Measurements from ENCODE around the gene GPC3.
A peak's percentile ranks its signal among the peaks of the same experiment; 100 is the strongest.

Gene GPC3

DNA sequence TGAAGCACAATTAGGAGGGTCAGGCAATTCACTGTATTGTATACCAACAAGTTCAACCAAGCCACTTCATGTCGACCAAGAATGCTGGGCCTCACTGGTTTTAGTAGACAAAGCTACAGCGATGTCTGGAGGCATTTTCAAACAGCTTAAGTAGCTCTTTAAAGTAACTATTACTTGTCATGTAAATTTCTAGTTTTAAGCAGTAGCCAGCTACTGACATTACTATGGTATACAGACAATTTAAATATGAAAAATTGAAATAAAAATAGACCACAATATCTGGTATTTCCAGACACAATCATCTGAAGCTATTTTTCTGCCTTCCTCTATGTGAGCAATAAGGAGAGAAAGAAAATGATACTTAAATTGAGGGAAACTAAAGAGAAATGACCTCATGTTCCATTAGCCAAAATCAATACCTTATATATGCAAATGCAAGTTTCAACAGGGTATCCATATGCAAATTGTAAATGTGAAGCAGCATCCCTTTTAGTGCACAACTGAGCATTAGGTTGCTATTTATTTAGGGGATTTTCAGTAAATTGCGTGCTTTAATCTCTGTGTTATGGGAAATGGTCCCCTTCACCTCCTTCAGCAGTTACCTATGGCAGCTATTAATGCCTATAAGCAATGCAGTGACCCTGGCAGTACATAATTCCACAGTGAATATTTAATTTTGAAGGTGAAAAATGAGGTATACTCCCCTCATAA, 119.5 kb downstream of the GPC3 start:
- DNase-seq (ENCODE audit: low read depth, low spot score), result no peak
- no peak overlapping the region for H3K4me3 ChIP-seq (ENCODE audit: low read length)

- no peak overlapping the region for H3K4me3 ChIP-seq (ENCODE audit: low read length)
- no peak for DNase-seq (ENCODE audit: low read depth, low spot score)
Observed at GRCh38 chrX:133864236-133864635, 121.2 kb downstream of the GPC3 start.

DNA sequence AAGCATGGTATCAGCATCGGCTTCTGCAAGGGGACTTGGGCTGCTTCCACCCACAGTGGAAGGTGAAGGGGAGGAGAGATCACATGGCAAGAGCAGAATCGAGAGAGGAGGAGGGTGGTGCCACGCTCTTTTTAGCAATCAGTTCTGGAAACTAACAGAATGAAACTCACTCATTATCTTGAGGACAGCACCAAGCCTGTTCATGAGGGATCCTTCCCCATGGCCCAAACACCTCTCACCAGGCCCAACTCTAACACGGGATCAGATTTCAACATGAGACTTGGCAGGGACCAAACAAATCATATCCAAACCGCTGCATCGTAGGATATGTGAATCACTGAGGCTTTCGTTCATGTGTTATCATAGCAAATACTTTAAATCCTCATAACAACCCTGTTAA, 125.5 kb downstream of the GPC3 start:
- no peak for DNase-seq (ENCODE audit: low read depth, low spot score)

DNA sequence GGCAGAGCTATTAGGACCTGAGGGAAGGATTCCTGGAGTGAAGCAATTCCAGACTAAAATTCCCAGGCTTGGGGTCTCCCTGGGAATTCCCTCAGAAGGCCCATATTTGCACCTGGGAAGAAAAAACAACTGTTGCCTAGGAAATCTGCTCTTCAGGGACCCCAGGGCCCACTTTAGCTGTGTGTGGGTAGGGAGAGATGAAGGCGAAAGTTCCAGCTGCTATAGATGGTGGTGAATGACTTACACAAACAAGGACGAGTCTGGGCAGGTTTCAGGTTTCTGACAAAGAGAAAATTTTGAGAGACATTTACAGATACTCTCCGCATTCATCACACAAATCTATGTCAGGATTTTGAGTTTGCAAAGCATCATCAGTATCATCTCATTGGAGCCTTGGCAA, 126.1 kb downstream of the GPC3 start:
- no peak for DNase-seq (ENCODE audit: low read depth, low spot score)

More for the DNA sequence above, 125.5 kb downstream of the GPC3 start:
- H3K4me3 ChIP-seq (ENCODE audit: low read length), result no peak overlapping the region

DNA sequence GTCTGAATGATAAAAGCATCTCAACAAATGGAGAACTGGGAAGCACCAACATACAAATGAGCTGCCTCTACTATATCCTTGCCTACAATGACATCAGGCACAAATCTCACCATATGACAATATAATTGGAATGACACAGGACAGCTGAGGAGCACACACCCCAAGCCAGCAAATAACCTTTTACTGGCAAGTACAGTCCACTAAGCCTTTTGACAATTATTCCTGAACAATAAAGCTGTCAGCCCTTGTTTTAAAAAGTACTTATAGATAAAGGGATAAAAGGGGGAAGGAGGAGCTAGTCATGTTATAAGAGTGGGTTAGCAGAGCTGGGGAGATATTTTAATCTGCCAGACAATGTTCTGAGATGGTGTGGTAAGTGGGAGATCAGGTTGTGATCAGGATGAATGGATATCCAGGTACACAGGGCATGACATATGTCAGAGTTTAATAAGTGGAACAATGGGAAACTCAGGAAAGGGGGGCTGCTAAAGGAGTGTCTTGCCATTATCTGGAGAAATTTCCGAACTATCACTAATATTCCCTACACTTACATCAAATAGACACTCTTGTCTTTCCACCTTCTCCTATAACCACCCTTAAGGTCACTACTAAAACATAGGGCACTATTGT, 127.6 kb downstream of the GPC3 start:
- DNase-seq (ENCODE audit: low read depth, low spot score), result no peak
- H3K4me3 ChIP-seq (ENCODE audit: low read length), result no peak overlapping the region

More for the DNA sequence above, 126.1 kb downstream of the GPC3 start:
- no peak overlapping the region for H3K4me3 ChIP-seq (ENCODE audit: low read length)

- no peak for DNase-seq (ENCODE audit: low read depth, low spot score)
- H3K4me3 ChIP-seq (ENCODE audit: low read length), result no peak overlapping the region
Observed at GRCh38 chrX:133856819-133857218, 128.6 kb downstream of the GPC3 start.

DNA sequence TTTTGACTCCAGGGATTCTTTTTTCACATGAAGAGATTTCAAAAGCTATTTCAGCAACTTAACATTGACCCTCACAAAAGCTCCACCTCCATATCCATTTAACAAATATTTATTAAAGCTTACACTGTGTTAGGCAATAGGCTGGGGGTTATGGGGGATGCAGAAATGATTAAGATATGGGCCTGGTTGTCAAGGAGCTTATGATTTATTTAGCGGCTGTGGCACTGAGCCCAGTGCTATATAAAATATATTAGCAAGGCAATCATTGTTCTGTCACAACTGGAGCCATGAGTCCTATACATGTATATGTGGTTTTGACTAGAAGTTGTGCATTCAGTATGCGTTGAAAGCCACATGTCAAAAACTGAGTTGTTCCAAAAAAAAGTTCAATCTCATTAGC, 131.1 kb downstream of the GPC3 start:
- H3K4me3 ChIP-seq (ENCODE audit: low read length), result no peak overlapping the region
- DNase-seq (ENCODE audit: low read depth, low spot score), result no peak

DNA sequence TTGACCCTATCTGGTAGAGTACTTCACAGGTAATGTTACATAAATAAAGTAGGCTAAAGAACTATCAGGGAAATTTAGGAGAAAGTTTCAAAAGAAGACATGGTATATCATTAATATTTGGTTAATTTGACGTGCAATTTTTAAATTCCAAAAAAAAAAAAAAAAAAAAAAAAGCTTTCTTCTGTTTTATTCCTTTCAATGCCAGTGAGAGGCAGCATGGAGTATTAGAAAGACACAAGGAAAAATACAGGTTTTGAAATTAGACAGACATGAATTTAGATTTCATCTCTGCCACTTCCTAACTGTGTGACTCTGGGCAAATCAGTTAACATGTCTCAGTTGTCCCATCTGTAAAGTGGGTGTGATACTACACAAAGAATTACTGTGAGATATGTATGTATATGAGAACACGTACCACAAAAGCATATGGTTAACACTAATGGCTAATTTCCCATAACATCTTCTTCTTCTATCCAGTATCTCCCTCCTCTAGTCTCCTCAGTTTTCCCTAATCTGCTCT, 132.5 kb downstream of the GPC3 start:
- no peak for DNase-seq (ENCODE audit: low read depth, low spot score)
- no peak overlapping the region for H3K4me3 ChIP-seq (ENCODE audit: low read length)

- no peak for DNase-seq (ENCODE audit: low read depth, low spot score)
- H3K4me3 ChIP-seq (ENCODE audit: low read length), result no peak overlapping the region
Observed at GRCh38 chrX:133852401-133852800, 133.0 kb downstream of the GPC3 start.

GRCh38 chrX:133850399-133850798, 135.0 kb downstream of the GPC3 start:
- H3K4me3 ChIP-seq (ENCODE audit: low read length), result no peak overlapping the region
- no peak for DNase-seq (ENCODE audit: low read depth, low spot score)

- no peak for DNase-seq (ENCODE audit: low read depth, low spot score)
- H3K4me3 ChIP-seq (ENCODE audit: low read length), result no peak overlapping the region
Observed at GRCh38 chrX:133849676-133850075, 135.7 kb downstream of the GPC3 start.

DNA sequence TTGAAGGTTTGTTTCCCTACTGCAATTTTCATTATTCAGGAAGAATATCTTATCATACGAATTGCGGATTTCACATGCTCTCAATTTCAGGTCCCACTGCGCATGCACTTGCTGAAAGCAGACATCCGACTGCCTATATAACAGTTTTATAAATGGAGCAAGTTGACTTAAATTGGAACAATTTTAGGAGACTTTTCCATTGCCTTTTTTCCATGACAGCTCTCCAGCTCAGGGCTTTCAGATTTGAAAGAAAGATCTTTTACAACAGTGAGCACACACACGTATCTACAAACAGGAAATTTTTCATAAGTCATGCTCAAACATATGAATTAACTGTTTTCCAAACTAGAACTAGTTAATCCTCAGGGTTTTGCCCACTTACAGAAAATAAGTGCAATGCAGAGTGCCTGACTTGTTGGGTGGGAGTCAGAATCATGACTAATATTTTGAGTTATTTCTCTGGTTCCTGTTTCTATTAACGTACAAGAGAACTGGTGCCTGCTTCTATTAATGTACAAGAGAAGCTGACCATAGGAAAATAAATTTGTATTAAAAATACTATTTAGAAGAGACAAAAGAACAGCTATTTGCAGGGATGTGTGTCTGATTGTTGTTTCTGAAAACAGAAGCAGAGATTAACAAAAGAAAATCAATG, 137.9 kb downstream of the GPC3 start:
- no peak overlapping the region for H3K4me3 ChIP-seq (ENCODE audit: low read length)
- DNase-seq (ENCODE audit: low read depth, low spot score), result no peak

DNA sequence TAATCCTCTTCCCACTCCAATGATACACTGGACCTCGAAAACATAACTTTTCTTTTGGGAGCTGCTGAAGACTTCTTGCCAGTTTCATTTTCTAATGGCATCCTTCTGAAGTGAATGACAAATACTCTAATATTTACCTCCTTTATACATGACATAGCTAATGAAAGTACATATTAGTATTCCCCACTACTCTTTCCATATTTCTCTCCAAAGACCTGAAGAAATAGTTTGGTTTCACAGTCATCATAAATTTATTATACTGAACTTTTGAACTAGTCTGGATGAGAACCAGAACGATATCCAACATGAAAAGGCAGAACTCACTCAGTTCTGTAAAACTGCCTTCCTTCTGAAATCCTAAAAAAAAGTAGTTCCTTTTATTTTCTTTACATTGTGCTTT, 139.1 kb downstream of the GPC3 start:
- H3K4me3 ChIP-seq (ENCODE audit: low read length), result no peak overlapping the region
- no peak for DNase-seq (ENCODE audit: low read depth, low spot score)

- H3K4me3 ChIP-seq (ENCODE audit: low read length), result no peak overlapping the region
- no peak for DNase-seq (ENCODE audit: low read depth, low spot score)
Observed at GRCh38 chrX:133840415-133840814, 145.0 kb downstream of the GPC3 start.

GRCh38 chrX:133838761-133839676, 146.4 kb downstream of the GPC3 start:
- no peak overlapping the region for H3K4me3 ChIP-seq (ENCODE audit: low read length)
- peak; percentile 32 for DNase-seq (ENCODE audit: low read depth, low spot score)

DNA sequence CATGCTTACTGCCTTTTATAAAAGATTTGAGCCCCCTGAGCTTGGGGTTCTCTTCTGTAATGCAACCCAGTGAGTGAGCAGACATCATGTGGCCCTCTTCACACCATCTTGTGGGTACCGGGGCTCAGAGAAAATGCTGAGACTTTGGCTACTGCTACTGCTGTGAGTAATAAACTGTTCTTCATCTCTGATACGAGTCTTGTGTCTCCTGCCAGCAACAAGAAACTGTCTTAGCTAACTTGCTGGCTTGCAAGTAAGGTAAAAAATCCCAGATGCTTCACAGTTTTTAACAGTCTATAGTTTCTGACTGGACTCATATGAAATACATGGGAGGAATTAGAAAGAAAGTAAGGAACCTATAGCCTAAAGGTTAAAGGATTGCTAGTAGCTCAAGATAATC, 148.3 kb downstream of the GPC3 start:
- H3K4me3 ChIP-seq (ENCODE audit: low read length), result no peak overlapping the region
- no peak for DNase-seq (ENCODE audit: low read depth, low spot score)

DNA sequence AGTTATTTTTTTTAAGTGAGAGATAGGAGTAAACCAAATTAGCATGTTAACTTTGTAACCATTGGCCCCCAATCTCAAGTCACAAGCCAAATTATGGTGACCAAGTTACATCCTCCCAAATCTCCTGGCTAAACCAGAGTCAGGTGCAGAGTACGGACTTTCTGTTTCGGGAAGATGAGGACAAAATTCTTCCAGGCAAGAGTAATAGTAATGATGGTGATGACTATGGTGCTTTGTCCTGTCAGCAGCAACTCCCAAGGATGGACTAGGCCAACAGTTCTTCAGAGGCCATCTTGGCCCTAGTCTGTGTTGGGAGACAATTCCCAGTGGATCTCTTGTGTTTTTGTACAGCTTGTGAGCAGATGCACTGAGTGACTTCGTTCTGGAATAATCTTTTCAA, 148.8 kb downstream of the GPC3 start:
- H3K4me3 ChIP-seq (ENCODE audit: low read length), result no peak overlapping the region

GRCh38 chrX:133834771-133835170, 150.6 kb downstream of the GPC3 start:
- H3K4me3 ChIP-seq (ENCODE audit: low read length), result no peak overlapping the region
- no peak for DNase-seq (ENCODE audit: low read depth, low spot score)

More for the DNA sequence above, 148.8 kb downstream of the GPC3 start:
- DNase-seq (ENCODE audit: low read depth, low spot score), result no peak

- DNase-seq (ENCODE audit: low read depth, low spot score), result no peak
- H3K4me3 ChIP-seq (ENCODE audit: low read length), result no peak overlapping the region
Observed at GRCh38 chrX:133819546-133819945, 165.8 kb downstream of the GPC3 start.
